Spleen (tissue), 7 donors: ENCODE measurements around the gene CDC42EP3.

Source experiments
- POLR2A ChIP-seq, 3 donors: fragments of 450-650 bp; IDR thresholded peaks; one replicate each; pipeline ENCODE4 v1.5.1; 2017; ENCODE audit warnings: antibody characterized with exemption in 3 of 3, mild to moderate bottlenecking in 1 of 3
- TF ChIP-seq, protein P1 (sequence below), 11 experiments: fragments of 200-600 bp in 7 of 11; fragments of 450-650 bp in 4 of 11; sonication (generic) in 4 of 11; IDR thresholded peaks in 8 of 11; conservative IDR thresholded peaks in 3 of 11; 1 replicate in 7 of 11; 2 replicates in 4 of 11; pipeline versions ENCODE4 v1.4.0 to v1.8.0; 2016 to 2021; ENCODE audit warnings: antibody characterized with exemption in 11 of 11, inconsistent platforms in 4 of 11, mild to moderate bottlenecking in 1 of 11
- donor health status: DM: no; HTN: no; CAD: no; lungs with moderate emphysema.
- donor health status: DM: no; HTN: no; CAD: no.
- donor health status: DM: no; HTN: no; CAD: no.

DNA sequence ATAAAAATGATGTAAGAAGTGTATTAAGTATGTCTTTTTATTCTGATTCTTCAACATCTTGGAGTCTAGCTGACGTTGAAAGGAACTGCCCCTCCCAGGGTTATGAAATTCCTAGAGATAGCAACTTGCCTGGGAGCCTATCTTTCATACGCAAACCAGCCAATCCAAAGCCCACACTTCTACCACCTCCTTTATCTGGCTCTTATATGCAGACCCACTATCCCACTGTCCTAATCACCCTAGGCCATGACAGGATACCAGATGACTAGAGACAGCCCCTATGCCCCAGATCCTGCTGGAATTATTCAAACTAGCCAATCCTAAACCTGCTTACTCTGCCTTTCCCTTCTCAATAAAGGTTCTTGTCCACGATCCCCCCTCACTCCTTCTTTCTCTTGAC lies 11.8 kb upstream of the CDC42EP3 start:
- no peak for TF ChIP-seq POLR2A (IDR thresholded peaks at IDR 0.05)
- TF ChIP-seq, protein P1, sequence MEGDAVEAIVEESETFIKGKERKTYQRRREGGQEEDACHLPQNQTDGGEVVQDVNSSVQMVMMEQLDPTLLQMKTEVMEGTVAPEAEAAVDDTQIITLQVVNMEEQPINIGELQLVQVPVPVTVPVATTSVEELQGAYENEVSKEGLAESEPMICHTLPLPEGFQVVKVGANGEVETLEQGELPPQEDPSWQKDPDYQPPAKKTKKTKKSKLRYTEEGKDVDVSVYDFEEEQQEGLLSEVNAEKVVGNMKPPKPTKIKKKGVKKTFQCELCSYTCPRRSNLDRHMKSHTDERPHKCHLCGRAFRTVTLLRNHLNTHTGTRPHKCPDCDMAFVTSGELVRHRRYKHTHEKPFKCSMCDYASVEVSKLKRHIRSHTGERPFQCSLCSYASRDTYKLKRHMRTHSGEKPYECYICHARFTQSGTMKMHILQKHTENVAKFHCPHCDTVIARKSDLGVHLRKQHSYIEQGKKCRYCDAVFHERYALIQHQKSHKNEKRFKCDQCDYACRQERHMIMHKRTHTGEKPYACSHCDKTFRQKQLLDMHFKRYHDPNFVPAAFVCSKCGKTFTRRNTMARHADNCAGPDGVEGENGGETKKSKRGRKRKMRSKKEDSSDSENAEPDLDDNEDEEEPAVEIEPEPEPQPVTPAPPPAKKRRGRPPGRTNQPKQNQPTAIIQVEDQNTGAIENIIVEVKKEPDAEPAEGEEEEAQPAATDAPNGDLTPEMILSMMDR (IDR thresholded peaks at IDR 0.05 in 8 of 11, conservative IDR thresholded peaks at IDR 0.05 in 3 of 11) = no peak
